ENCODE data around the gene CRTC1. TPM values are rescaled to one million over a fixed set of nuclear protein-coding genes. Genes with fewer than 3 reads are reported as not detected.

The CRTC1 gene
- total and polyA plus RNA-seq, 9 of the 15 experiments (the other 6 are each of a cell fraction or from before 2014, with no cell fraction given) = 0.25 to 3.8 (median 1.2) TPM; not detected in 2

GRCh38 chr19:18669524-18669817, 14.0 kb upstream of the CRTC1 start:
- Histone ChIP-seq H3K9me3 (replicated peaks; ENCODE audit: control insufficient read depth, insufficient read depth, low read depth, low read length) (no peaks in the 10 kb centered on the region; the same call in 1 of the 2 replicates), H4K20me1 (replicated peaks; ENCODE audit: control insufficient read depth, insufficient read depth, low read length) (no peaks in the 10 kb centered on the region), H3K27me3 (ENCODE audit: control insufficient read depth in 2 of 2, insufficient read depth in 2 of 2, low read length in 2 of 2) (no peaks in the 10 kb centered on the region), H3K4me2 (ENCODE audit: insufficient read depth, low read length) (no peak overlapping the region), H2AFZ (ENCODE audit: low read depth, low read length) (no peak overlapping the region), H3K79me2 (ENCODE audit: control insufficient read depth, insufficient read depth, low read length) (no peaks in the 10 kb centered on the region), H3K4me1 (replicated peaks in 1 of 2; ENCODE audit: control insufficient read depth in 2 of 2, insufficient read depth in 2 of 2, low read length in 2 of 2) (peaks cover 0 to 20% of the 10 kb centered on the region in 2 experiments; a peak in 2 of 5 replicates), H3K4me3 (no peak overlapping the region), H3K9me1 (ENCODE audit: control insufficient read depth, insufficient read depth, low read length) (no peaks in the 10 kb centered on the region), H3K36me3 (ENCODE audit: control insufficient read depth, insufficient read depth, low read length) (peaks cover 20% of the 10 kb centered on the region; the same call in 1 of the 3 replicates), H3K27ac (ENCODE audit: extremely low read depth, low read depth, low read length) (no peak overlapping the region), H3K9ac (ENCODE audit: insufficient read depth in 1 of 2, low read depth in 2 of 2, low read length in 2 of 2) (peak overlapping the region in 1 of 2 experiments; percentile 2; a peak in 1 of 4 replicates)
- FAIRE-seq (no peak), ATAC-seq (no peak), DNase-seq (ENCODE audit: extremely low read depth in 1 of 4, low spot score in 3 of 4) (no peak)
- in situ Hi-C loops (cut with MboI) (no loop called here), intact Hi-C loops (cut with micrococcal nuclease) (no loop called here)
- POLR2A ChIA-PET = interaction anchor here (0.8 kb wide), 1 partner anchor 23 kb away, joined by 8 read pairs; no protein-coding TSS in a partner anchor
- 80% methylated on average over 11 of the region's 12 CpGs for WGBS (ENCODE audit: insufficient coverage, low coverage, missing lambda C conversion rate)
- BruUV-seq (replicated peaks) = no TSS peak
- TF ChIP-seq MAFG (tag; conservative IDR thresholded peaks at IDR 0.05) = no peak
- no peak for TF ChIP-seq KLF10 (CRISPR knock-in tag; IDR thresholded peaks at IDR 0.05)
- no peak for TF ChIP-seq HSF4 (CRISPR knock-in tag; IDR thresholded peaks at IDR 0.05; ENCODE audit: borderline replicate concordance)
- no peak for TF ChIP-seq HLTF (IDR thresholded peaks at IDR 0.05)
- no peak for TF ChIP-seq SMAD3 (CRISPR knock-in tag; conservative IDR thresholded peaks at IDR 0.05)
- no peak for TF ChIP-seq POU5F1 (IDR thresholded peaks at IDR 0.05; ENCODE audit: borderline replicate concordance, low read depth, low read length, partially characterized antibody)
- TF ChIP-seq SNIP1 (IDR thresholded peaks at IDR 0.05; ENCODE audit: low read depth) = no peak
- TF ChIP-seq JUND (IDR thresholded peaks at IDR 0.05; ENCODE audit: borderline replicate concordance, low read depth, low read length) = no peak
- TF ChIP-seq JUND (tag; IDR thresholded peaks at IDR 0.05; ENCODE audit: borderline replicate concordance, low read depth, low read length) = no peak
- TF ChIP-seq CBFA2T2 (conservative IDR thresholded peaks at IDR 0.05) = no peak
- TF ChIP-seq KLF13 (tag; IDR thresholded peaks at IDR 0.05; ENCODE audit: borderline replicate concordance, low read depth) = no peak
- no peak for TF ChIP-seq KDM2B (CRISPR knock-in tag; IDR thresholded peaks at IDR 0.05)
- TF ChIP-seq HMG20B (CRISPR knock-in tag; IDR thresholded peaks at IDR 0.05) = no peak
- no peak for TF ChIP-seq ZNF354B (CRISPR knock-in tag; IDR thresholded peaks at IDR 0.05)
- TF ChIP-seq LEF1 (IDR thresholded peaks at IDR 0.05) = no peak
- no peak for TF ChIP-seq ZNF444 (CRISPR knock-in tag; IDR thresholded peaks at IDR 0.05)
- no peak for TF ChIP-seq MXD1 (CRISPR knock-in tag; IDR thresholded peaks at IDR 0.05; ENCODE audit: borderline replicate concordance, poor library complexity, severe bottlenecking)
- CTCF ChIA-PET (ENCODE audit: low intra/inter-chr PET ratio) = no interaction called here

All from K562 (cell line).